GM21528 (cell line): Measurements from ENCODE around the gene SUPT5H.

ENCODE experiments used
- ATAC-seq: cut with Tn5 transposase; IDR thresholded peaks from one replicate; pipeline ENCODE4 v1.9.1; 2021; ENCODE audit warnings: mild to moderate bottlenecking, moderate library complexity; ENCODE audit not compliant: unreplicated experiment, low FRiP score

Gene SUPT5H

GRCh38 chr19:39515551-39516191 lies 70.3 kb downstream of the SUPT5H start:
- no peak for ATAC-seq

DNA sequence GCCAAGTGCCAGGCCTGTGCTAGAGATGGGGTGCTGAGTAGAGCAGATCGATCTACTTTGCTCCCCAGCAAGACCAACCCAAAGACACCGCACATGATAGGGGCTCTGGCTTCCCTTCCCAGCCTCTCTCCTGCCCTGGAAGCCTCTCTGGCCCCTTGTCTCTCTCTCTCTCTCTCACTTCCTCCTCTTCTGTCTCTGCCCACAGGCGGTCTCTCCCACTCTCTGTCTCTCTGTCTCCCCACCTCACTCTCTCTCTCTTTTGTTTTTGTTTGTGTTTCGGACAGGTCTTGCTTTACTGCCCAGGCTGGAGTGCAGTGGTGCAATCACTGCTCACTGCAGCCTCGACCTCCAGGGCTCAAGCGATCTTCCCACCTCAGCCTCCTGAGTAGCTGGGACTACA lies 70.9 kb downstream of the SUPT5H start:
- ATAC-seq: no peak

DNA sequence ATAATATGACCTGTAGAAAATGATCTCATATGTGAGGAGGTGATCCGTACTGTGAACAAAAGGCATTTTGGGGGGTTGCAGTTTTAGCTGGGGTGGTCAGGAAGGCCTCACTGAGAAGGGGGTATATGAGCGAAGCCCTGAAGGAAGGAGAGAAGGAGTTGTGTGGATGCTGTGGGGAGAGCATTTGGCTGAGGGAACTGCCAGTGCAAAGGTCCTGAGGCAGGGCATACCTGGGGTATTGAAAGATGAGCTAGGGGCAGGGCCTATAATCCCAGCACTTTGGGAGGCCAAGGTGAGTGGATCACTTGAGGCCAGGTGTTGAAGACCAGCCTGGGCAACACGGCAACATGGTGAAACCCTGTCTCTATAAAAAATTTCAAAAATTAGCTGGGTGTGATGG lies 72.0 kb downstream of the SUPT5H start:
- ATAC-seq: no peak

DNA sequence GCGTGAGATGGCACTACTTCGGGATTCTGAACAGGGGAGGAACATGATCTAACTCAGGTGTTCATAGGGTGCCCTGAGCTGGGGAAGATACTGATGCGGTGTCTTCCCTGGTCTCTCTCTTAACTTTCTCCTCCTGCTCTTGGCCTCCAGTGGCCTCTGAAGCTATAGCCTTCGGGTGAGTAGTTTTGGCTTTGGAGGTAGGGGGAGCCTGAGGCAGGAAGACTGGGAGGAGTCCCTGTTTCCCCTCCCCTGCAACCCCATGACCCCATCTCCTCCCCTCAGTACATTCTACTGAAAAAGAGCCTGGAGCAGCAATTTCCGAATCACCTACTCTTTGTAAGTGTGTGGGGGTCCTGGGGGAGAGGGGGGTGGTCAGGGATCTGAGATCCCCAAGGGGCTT lies 73.1 kb downstream of the SUPT5H start:
- no peak for ATAC-seq

GRCh38 chr19:39518975-39519374 lies 73.6 kb downstream of the SUPT5H start:
- ATAC-seq: no peak

DNA sequence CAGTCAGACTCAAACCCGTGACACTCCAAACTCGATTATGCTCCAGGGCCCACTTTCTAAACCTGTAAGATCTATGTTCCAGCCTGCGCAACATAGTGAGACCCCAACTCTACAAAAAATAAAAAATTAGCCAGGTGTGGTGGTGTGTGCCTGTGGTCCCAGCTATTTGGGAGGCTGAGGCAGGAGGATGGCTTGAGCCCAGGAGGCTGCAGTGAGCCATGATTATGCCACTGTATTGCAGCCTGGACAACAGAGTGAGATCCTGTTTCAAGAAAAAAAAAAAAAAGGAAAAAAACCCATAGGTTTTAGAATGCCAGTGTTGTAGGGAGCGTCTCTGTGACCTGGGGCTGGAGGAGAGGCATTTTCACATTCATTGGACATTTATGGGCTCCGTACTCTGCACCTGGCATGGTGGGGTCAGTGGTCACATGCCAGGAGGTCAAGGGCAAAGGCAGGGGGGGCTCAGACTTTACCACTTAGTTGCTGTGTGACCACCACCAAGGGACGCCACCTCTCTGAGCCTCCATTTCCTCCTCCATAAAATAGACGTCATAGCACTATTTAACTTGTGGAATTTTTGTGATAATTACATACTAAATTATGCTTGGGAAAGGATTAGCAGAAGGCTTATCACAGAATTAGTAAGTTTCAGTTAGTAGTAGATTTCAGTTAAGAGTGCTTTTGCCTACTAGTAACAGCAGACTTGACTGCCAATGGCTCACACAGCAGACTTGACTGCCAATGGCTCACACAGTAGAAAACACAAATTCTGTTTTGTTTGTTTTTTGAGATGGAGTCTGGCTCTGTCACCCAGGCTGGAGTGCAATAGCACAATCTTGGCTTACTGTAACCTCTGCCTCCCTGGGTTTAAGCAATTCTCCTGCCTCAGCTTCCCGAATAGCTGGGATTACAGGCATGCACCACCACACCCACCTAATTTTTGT lies 75.4 kb downstream of the SUPT5H start:
- ATAC-seq: no peak

DNA sequence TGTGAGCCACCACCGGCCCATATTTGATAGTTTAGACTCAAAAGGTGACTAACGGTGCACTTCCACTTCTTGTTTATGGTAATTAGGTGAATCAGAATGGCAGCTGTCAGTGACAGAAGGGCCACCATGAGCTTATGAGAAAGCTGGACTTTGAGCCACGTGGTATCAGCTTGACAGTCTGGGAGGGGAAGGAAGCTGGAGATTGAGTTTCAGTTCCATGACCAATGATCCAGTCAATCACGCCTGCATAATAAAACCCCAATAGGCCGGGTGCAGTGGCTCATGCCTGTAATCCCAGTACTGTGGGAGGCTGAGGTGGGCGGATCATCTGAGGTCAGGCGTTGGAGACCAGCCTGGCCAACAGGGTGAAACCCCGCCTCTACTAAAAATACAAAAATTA lies 79.1 kb downstream of the SUPT5H start:
- ATAC-seq: no peak

GRCh38 chr19:39525205-39525604 lies 79.8 kb downstream of the SUPT5H start:
- ATAC-seq: no peak
